ENCODE results near the gene PRICKLE1. TPM values are rescaled to one million over a fixed set of nuclear protein-coding genes. Genes with fewer than 3 reads are reported as not detected.
A peak's percentile ranks its signal among the peaks of the same experiment; 100 is the strongest.

PRICKLE1 gene
- total and polyA plus RNA-seq, 9 of the 15 experiments (the other 6 are each of a cell fraction or from before 2014, with no cell fraction given): 0.22 to 0.85 (median 0.31) TPM

DNA sequence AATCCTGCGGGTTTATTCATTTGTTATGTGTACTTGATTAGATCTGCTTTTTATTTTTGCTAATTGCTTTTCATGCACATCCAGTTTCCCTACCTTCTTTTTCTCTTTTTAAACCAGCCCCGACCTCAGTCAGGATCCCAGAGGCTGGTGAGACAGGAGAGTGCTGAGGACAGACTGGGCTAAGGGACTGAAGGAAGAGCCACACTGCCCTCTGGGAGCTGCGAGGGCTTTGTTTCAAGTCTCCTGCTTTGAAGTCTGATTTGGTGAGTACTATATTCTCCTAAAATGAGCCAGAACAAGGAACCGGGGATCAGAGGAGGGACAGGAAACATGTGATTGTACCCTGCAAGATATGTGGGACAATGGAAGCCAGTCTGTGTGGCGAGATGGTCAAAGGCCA, 23.9 kb downstream of the PRICKLE1 start (continued):
- TF ChIP-seq CHAMP1 (IDR thresholded peaks at IDR 0.05) (no peak), ZNF586 (CRISPR knock-in tag; conservative IDR thresholded peaks at IDR 0.05) (no peak), PURB (CRISPR knock-in tag; IDR thresholded peaks at IDR 0.05; ENCODE audit: low read depth) (no peak), MEF2D (tag; conservative IDR thresholded peaks at IDR 0.05; ENCODE audit: low read depth) (no peak), RBM15 (IDR thresholded peaks at IDR 0.05; ENCODE audit: insufficient read depth, low read length) (no peak), FOXK2 (conservative IDR thresholded peaks at IDR 0.05 in 1 of 2, IDR thresholded peaks at IDR 0.05 in 1 of 2; ENCODE audit: low read depth in 2 of 2) (no peak), KDM1A (IDR thresholded peaks at IDR 0.05) (no peak), FOXJ2 (tag; IDR thresholded peaks at IDR 0.05) (no peak), CBX3 (IDR thresholded peaks at IDR 0.05; ENCODE audit: borderline replicate concordance in 1 of 2, low read length in 2 of 2) (no peak), ZNF184 (CRISPR knock-in tag; IDR thresholded peaks at IDR 0.05) (no peak), HINFP (tag; conservative IDR thresholded peaks at IDR 0.05; ENCODE audit: low read depth) (no peak), MECOM (CRISPR knock-in tag; IDR thresholded peaks at IDR 0.05) (no peak), SMARCA5 (IDR thresholded peaks at IDR 0.05) (no peak), MIER1 (IDR thresholded peaks at IDR 0.05; ENCODE audit: low read depth) (no peak), MTA2 (IDR thresholded peaks at IDR 0.05; ENCODE audit: low read depth) (no peak), ZKSCAN8 (CRISPR knock-in tag; IDR thresholded peaks at IDR 0.05) (no peak), ZNF75A (CRISPR knock-in tag; IDR thresholded peaks at IDR 0.05) (no peak), ZNF134 (CRISPR knock-in tag; conservative IDR thresholded peaks at IDR 0.05) (no peak)
- TF ChIP-seq, protein P1, sequence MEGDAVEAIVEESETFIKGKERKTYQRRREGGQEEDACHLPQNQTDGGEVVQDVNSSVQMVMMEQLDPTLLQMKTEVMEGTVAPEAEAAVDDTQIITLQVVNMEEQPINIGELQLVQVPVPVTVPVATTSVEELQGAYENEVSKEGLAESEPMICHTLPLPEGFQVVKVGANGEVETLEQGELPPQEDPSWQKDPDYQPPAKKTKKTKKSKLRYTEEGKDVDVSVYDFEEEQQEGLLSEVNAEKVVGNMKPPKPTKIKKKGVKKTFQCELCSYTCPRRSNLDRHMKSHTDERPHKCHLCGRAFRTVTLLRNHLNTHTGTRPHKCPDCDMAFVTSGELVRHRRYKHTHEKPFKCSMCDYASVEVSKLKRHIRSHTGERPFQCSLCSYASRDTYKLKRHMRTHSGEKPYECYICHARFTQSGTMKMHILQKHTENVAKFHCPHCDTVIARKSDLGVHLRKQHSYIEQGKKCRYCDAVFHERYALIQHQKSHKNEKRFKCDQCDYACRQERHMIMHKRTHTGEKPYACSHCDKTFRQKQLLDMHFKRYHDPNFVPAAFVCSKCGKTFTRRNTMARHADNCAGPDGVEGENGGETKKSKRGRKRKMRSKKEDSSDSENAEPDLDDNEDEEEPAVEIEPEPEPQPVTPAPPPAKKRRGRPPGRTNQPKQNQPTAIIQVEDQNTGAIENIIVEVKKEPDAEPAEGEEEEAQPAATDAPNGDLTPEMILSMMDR (IDR thresholded peaks at IDR 0.05 in 2 of 3, conservative IDR thresholded peaks at IDR 0.05 in 1 of 3; ENCODE audit: insufficient read depth in 2 of 3, low read depth in 1 of 3, low read length in 3 of 3): peak; percentile 25 to 46 (median 33); a peak in 4 of 6 replicates
- TF ChIP-seq, protein P2, sequence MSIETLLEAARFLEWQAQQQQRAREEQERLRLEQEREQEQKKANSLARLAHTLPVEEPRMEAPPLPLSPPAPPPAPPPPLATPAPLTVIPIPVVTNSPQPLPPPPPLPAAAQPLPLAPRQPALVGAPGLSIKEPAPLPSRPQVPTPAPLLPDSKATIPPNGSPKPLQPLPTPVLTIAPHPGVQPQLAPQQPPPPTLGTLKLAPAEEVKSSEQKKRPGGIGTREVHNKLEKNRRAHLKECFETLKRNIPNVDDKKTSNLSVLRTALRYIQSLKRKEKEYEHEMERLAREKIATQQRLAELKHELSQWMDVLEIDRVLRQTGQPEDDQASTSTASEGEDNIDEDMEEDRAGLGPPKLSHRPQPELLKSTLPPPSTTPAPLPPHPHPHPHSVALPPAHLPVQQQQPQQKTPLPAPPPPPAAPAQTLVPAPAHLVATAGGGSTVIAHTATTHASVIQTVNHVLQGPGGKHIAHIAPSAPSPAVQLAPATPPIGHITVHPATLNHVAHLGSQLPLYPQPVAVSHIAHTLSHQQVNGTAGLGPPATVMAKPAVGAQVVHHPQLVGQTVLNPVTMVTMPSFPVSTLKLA (conservative IDR thresholded peaks at IDR 0.05): no peak
